ENCODE data around the gene LIPA. TPM values are rescaled to one million over a fixed set of nuclear protein-coding genes. Genes with fewer than 3 reads are reported as not detected.

Gene LIPA
- total and polyA plus RNA-seq, 2 experiments from 2014 or later = 113 to 134 TPM

DNA sequence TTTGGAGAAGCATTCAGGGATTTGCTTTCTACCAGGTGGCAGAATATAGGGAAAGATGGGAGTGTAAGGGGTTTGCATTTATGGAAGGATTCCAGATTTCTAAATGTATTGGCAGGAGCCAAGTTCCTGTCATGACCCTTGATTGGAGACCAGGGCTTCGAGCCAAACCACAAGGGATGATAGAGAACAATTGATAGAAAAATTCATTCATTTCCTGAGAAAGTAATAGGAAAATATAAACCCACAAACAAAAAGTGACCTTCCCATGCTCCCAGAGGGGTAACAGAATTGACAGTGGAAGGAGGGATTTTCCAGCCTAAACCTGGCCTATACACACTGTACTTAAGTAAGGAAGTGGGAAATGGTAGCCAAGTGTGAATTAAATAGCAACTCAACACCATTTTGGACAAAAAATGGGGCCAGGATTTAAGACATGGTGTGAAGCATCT is 27.9 kb upstream of the LIPA start:
- Histone ChIP-seq H3K4me1 (ENCODE audit: insufficient read depth) (peaks cover 92% of the 10 kb centered on the region), H4K20me1 (ENCODE audit: insufficient read depth) (no peaks in the 10 kb centered on the region), H2AFZ (0 out of 2 replicates have a peak overlapping the region, but pooled peaks have one; percentile 8), H3K79me2 (ENCODE audit: insufficient read depth) (no peaks in the 10 kb centered on the region), H3F3A (ENCODE audit: insufficient read depth) (peaks cover 72% of the 10 kb centered on the region), H3K4me3 (no peak overlapping the region), H3K9me2 (ENCODE audit: insufficient read depth) (no peaks in the 10 kb centered on the region), H3K9ac (no peak overlapping the region), H3K27ac (peak overlapping the region; percentile 94), H3K9me3 (ENCODE audit: low read depth) (no peaks in the 10 kb centered on the region), H3K27me3 (replicated peaks; ENCODE audit: insufficient read depth) (no peaks in the 10 kb centered on the region), H3K36me3 (ENCODE audit: low read depth) (no peaks in the 10 kb centered on the region), H3K4me2 (ENCODE audit: unreplicated experiment) (peak overlapping the region; percentile 87)
- no peak for TF ChIP-seq EZH2phosphoT487 (IDR thresholded peaks at IDR 0.05; ENCODE audit: insufficient read depth, low read depth)
- TF ChIP-seq EZH2 (IDR thresholded peaks at IDR 0.05; ENCODE audit: insufficient read depth, poor library complexity, severe bottlenecking) = no peak
- in situ Hi-C loops (cut with MboI) = no loop called here
- DNase-seq = no peak
- 53 to 55% methylated on average over 1 of the region's 1 CpG for WGBS, 2 experiments (ENCODE audit: low coverage in 1 of 2, low lambda C conversion rate in 2 of 2, missing lambda C conversion rate in 2 of 2)

DNA sequence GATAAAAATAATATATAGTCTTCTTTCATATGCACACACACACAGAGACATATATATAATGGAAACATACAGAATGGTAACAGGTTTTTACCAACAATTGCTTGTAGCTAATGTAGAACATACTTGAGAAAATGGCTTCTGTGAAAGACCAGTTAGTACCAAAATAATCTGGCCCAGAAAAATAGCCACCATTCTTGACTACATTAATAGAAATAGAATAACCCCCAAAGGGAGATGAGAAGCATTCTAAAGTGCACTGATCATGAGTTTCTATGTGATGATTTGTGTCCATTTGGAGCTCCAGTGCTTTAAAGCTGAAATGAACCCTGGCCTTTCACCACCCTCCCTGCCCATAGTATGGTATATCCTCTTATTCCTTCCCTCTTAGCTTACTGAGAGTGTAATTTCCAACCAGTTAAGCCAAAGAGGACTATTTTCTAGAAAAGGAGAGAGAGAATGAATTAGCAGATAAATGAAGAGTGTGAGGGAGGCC is 27.4 kb upstream of the LIPA start:
- no peaks in the 10 kb centered on the region for H3K36me3 ChIP-seq (ENCODE audit: low read depth)
- H3K4me1 ChIP-seq (ENCODE audit: insufficient read depth) = peaks cover 92% of the 10 kb centered on the region
- H3K79me2 ChIP-seq (ENCODE audit: insufficient read depth) = no peaks in the 10 kb centered on the region
- H3K4me3 ChIP-seq = no peak overlapping the region
- no peaks in the 10 kb centered on the region for H3K27me3 ChIP-seq (replicated peaks; ENCODE audit: insufficient read depth)
- peak overlapping the region; percentile 87 for H3K4me2 ChIP-seq (ENCODE audit: unreplicated experiment)
- 0 out of 2 replicates have a peak overlapping the region, but pooled peaks have one; percentile 8 for H2AFZ ChIP-seq
- no peaks in the 10 kb centered on the region for H3K9me3 ChIP-seq (ENCODE audit: low read depth)
- H3K27ac ChIP-seq = peak overlapping the region; percentile 94
- H3F3A ChIP-seq (ENCODE audit: insufficient read depth) = peaks cover 72% of the 10 kb centered on the region
- no peaks in the 10 kb centered on the region for H3K9me2 ChIP-seq (ENCODE audit: insufficient read depth)
- no peak for TF ChIP-seq EZH2phosphoT487 (IDR thresholded peaks at IDR 0.05; ENCODE audit: insufficient read depth, low read depth)
- TF ChIP-seq EZH2 (IDR thresholded peaks at IDR 0.05; ENCODE audit: insufficient read depth, poor library complexity, severe bottlenecking) = no peak
- in situ Hi-C loops (cut with MboI) = no loop called here
- no peaks in the 10 kb centered on the region for H4K20me1 ChIP-seq (ENCODE audit: insufficient read depth)
- H3K9ac ChIP-seq = no peak overlapping the region
- no peak for DNase-seq

DNA sequence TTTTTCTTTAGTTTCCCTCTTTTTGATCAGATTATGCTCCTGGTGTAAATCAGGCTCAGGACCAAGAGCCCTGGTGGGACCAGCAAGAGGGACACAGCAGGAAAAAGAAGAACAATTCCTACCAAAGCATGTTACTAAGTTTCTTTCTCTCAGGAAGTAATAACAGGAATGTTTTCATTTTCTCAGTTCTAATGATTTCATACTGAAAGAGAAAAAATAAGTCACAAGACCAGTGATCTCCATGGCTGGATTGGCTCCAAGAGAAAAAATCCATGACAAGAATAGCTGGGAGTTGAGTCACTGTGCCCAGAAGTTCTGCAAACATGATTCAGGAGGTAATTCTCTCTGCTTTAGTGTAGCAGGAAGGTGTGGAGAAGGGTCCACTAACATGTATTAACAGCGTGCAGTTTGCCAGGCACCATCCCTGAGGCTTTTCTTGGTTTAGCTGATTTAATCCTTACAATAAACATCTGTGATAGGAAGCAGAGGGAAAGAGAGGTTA is 26.5 kb upstream of the LIPA start:
- Histone ChIP-seq H3F3A (ENCODE audit: insufficient read depth) (peaks cover 63% of the 10 kb centered on the region), H3K79me2 (ENCODE audit: insufficient read depth) (no peaks in the 10 kb centered on the region), H3K9me2 (ENCODE audit: insufficient read depth) (no peaks in the 10 kb centered on the region), H3K36me3 (ENCODE audit: low read depth) (no peaks in the 10 kb centered on the region), H3K9me3 (ENCODE audit: low read depth) (no peaks in the 10 kb centered on the region), H3K9ac (peak overlapping the region; percentile 76), H3K4me2 (ENCODE audit: unreplicated experiment) (peak overlapping the region; percentile 87), H3K27ac (peak overlapping the region; percentile 94), H3K4me3 (peak overlapping the region; percentile 58), H3K4me1 (ENCODE audit: insufficient read depth) (peaks cover 86% of the 10 kb centered on the region), H2AFZ (peak overlapping the region; percentile 73; the same call in 1 of the 2 replicates), H3K27me3 (replicated peaks; ENCODE audit: insufficient read depth) (no peaks in the 10 kb centered on the region), H4K20me1 (ENCODE audit: insufficient read depth) (no peaks in the 10 kb centered on the region)
- 0% methylated on average over 1 of the region's 1 CpG for WGBS, 2 experiments (ENCODE audit: low coverage in 1 of 2, low lambda C conversion rate in 2 of 2, missing lambda C conversion rate in 2 of 2)
- TF ChIP-seq EZH2 (IDR thresholded peaks at IDR 0.05; ENCODE audit: insufficient read depth, poor library complexity, severe bottlenecking) = no peak
- TF ChIP-seq EZH2phosphoT487 (IDR thresholded peaks at IDR 0.05; ENCODE audit: insufficient read depth, low read depth) = no peak
- peak; percentile 96 for DNase-seq
- in situ Hi-C loops (cut with MboI) = no loop called here

- Histone ChIP-seq H3K4me3 (0 out of 2 replicates have a peak overlapping the region, but pooled peaks have one; percentile 14), H3K79me2 (ENCODE audit: insufficient read depth) (no peaks in the 10 kb centered on the region), H3K9me2 (ENCODE audit: insufficient read depth) (no peaks in the 10 kb centered on the region), H3F3A (ENCODE audit: insufficient read depth) (peaks cover 46% of the 10 kb centered on the region), H3K4me1 (ENCODE audit: insufficient read depth) (peaks cover 59% of the 10 kb centered on the region), H3K36me3 (ENCODE audit: low read depth) (no peaks in the 10 kb centered on the region), H3K4me2 (ENCODE audit: unreplicated experiment) (peak overlapping the region; percentile 51), H3K27me3 (replicated peaks; ENCODE audit: insufficient read depth) (no peaks in the 10 kb centered on the region), H2AFZ (no peak overlapping the region), H3K9me3 (ENCODE audit: low read depth) (no peaks in the 10 kb centered on the region), H4K20me1 (ENCODE audit: insufficient read depth) (no peaks in the 10 kb centered on the region), H3K9ac (no peak overlapping the region), H3K27ac (peak overlapping the region; percentile 59)
- in situ Hi-C loops (cut with MboI) = no loop called here
- TF ChIP-seq EZH2 (IDR thresholded peaks at IDR 0.05; ENCODE audit: insufficient read depth, poor library complexity, severe bottlenecking) = no peak
- no peak for TF ChIP-seq EZH2phosphoT487 (IDR thresholded peaks at IDR 0.05; ENCODE audit: insufficient read depth, low read depth)
- DNase-seq = peak; percentile 60
- 44 to 45% methylated on average over 6 of the region's 6 CpGs for WGBS, 2 experiments (ENCODE audit: low coverage in 1 of 2, low lambda C conversion rate in 2 of 2, missing lambda C conversion rate in 2 of 2)
Measured at GRCh38 chr10:89275383-89275782, 23.8 kb upstream of the LIPA start.

Measured in GM23248 (cell line).